GM18508 (cell line): Measurements from ENCODE around the gene ARHGAP15.

ENCODE experiments used
- ATAC-seq: cut with Tn5 transposase; IDR thresholded peaks from one replicate; pipeline ENCODE4 v1.9.1; 2021; ENCODE audit warnings: moderate number of reproducible peaks; ENCODE audit not compliant: insufficient read depth, unreplicated experiment

ARHGAP15 gene

DNA sequence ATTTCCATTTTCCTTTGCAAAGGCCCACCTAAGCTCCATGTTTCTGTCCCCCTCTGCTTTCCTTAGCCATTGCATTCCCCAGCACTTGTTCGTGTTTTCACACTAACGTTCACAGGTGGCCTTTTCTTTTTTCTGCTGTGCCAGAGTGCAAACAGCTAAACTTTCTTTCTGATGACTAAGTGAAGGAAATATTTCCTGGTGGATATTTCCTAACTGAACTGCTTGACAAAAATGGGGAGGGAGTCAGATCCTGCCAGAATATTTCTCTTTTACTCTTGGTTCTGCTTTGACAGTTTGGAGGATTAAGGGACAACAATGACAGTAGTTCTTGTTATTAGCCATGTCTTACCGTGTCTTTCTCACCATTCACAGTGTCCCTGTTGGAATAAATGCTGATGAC is 344.0 kb downstream of the ARHGAP15 start:
- ATAC-seq, result no peak

DNA sequence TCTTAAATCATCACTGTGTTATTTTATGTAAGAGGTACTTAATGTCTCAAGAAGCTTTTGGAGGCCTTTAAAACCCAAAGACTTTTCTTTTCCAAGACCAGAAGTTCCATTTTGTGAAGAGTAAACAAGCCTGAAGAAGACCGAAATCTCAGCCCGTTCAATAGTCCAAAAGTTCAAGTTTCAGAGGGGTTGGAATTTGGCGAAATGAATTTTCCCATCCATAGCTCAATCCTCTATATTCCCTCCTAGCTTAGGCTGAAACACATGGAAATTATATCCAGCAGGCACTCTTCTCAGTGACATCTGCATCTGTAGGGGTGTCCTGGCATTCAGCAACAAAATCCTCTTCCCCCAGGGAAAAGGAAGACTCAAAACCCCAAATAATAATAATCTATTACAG is 344.6 kb downstream of the ARHGAP15 start:
- no peak for ATAC-seq

DNA sequence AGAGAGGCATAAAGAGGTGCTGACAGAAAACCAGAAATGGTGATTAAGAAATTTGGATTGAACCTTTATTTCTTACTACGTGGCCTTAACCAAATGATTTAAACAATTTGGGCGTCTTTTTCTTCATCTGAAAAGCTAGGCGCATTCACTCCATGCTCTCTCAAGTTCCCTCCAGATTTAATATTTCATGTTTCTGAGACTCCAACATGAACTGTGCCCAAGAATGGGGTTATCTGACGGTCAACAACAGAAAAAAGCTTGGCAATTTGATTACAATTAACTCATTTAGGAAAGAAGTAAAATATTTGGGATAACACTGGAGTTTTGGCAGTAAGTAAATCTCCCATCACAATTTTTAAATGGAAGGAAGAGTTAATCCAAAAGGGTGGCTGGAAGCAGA is 345.4 kb downstream of the ARHGAP15 start:
- ATAC-seq, result no peak

DNA sequence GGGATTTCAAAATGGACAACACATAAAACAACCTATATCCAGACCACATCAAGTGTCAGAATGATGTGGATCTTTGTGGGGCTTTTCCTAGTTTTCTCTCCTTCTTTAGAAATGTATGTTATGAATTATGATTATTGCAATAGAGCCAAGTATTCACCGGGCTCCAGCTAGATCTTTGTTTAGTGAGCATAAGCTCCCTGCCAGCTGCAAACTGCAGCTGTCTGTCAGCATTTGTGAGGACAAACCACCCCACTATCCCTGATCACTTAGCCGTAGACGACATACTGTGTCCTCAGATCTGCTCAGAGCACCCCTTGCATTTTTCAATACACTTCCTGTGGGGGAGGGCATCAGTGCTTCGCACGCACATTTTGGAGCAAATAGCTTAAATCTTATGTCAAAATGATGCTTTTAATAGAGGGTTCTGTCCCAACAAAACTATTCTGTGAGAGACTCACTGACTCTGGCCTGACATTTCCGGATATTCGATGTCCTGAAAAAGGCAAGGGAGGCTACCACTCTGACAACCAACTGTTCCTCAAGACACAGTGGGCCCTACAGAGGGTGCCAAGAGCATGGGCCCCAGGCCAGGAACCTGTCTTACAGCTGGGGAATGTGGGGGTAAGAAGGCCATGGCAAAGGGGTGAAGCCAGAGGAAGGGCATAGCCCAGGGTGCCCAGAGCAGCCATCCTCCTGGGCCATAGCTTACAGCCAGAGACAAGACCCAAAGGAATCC is 346.0 kb downstream of the ARHGAP15 start:
- no peak for ATAC-seq

DNA sequence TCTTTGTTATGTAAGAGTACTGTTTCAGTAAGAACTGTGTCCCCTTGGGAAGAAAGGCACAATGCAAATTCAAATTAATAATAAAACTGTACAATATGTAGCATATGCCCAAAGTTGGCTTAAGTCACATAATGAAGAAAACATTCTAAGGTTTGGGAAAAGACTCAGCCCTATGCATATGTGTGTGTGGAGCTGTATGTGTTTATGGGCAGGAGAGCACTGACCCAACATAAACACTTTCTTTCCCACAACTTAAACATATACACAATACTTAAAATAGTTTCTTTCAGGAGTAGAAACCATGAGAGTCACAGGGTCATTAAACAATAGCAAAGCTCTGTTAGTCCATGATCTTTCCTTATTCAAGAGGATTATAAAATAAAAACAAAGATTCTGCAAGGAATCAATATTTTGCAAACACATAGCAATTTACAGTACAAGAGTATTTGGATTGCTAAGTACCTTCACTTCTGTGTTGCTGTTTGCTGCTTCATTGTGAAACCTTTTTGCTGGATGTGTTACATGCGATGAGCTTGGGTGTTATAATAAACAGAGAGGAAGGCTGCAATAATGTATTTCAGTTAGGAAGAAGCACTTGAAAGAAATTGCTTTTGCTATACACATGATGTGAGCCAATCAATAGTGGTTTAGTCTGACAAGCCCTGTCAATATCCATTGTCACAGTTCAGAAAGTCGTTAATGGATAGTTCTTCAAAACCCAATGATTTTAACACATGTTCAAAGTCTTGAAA is 347.3 kb downstream of the ARHGAP15 start:
- ATAC-seq, result no peak

DNA sequence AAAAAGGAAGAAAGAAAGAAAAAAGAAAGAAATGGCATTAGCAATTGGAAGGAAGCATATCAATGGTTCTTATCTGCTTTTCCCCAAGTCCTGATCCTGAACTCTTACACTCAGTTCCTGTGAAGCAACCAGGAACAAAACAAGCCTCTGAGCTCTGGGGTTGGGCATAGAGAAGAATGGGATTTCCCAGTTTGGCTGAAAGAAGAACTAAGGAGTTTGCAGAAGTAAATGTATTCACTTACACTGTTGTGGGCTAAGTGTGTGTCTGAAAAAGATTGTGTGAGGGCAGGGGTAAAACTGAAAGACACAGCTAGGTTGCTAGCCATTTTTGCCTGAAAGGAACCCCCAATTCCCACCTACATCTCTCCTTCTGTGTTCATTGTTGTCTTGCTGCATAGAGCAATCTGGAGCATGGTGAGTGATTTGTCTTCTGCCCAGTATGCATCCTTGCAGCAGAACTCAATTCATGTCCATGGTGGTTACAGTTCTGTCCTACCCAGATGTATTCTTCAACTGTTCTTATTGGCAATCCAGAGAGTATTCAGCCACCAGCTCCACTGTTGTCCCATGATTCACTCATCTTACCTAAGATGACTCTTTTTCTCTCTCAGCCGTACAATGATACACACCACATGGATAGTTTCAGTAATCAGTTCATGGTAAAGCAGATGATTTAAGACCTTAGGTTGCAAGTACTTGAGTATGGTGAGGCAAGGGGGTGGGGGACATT is 348.7 kb downstream of the ARHGAP15 start:
- ATAC-seq, result no peak

DNA sequence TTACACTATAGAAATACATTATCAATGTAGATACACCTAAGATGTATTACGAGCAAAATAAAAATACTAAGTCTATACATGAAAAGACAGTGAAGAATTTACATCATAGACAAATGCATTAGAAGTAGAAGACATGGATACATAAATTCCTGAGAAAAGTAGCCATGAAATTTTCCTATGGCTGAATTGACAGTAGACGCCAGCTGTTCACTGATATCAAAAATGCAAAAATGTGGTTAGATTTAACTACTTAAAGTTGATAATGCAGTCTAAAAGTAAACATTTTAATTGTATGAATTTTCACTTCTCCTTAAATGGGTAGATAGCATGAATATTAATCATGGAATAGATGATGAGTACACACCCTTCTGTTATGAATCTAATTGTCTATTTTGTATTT is 350.9 kb downstream of the ARHGAP15 start:
- ATAC-seq, result no peak

DNA sequence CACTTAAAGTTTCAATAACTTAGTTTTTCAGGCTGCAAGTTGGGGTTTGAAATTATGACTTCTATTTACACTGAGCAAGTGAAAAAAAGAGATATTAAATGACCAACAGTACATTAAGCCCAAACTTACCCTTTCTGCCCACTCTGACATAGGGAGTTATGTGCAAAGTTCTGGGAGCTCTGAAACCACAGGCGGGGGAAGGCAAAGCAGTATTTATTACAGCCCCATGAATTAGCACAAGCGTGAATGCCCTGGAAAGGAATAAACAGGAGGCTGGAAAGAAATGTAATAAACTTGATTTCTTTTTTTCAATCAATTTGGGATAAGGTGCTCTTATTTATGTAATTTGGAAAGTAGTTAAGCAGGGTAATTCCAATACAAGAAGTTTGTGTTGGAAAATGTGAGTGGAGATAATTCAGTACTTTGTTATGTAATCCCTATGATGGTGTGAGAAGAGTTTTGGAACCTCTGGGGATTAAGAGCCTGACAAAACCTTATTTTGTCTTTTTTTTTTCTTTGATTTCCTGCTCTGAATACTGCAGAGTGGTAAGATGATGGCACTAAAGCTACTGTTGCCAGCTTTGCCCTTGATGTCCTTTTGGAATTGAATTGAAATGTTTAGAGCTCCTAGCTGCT is 351.5 kb downstream of the ARHGAP15 start:
- no peak for ATAC-seq

DNA sequence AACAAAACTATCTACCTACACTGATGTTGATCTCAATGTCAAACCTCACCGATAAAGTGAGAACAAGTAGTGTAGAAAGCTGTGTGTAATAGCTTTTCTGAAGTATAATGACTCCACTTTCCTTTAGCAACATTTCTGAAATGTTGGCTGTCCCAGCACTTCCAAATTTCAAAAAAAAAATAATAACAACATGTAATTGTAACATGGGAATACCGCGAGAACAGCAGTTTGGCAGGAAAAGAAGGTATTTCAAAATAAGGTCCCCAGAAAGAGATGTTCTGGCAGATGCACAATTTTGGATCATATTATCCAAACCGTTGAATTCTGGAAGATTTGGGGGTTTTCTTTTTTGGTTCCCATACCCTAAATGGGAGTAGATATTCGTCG is 352.0 kb downstream of the ARHGAP15 start:
- ATAC-seq, result no peak

DNA sequence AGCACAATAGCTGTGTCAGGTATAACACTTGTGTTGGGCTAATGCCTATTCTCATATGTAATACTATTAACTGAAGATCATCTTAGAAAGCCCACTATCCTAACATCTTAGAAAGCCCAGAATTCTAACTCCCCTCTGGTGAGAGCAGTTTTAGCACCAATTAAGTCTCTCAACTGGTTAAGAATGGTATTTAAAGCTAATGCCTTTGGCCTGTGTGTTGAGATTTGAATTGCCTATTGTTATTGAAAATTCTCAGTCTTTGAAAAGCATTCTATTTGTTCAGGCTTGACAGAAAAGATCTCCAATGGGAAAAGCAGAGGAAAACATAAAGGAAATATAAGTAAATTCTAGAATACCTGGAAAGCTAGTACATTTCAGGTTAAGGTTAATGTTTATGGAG is 352.5 kb downstream of the ARHGAP15 start:
- ATAC-seq, result no peak

DNA sequence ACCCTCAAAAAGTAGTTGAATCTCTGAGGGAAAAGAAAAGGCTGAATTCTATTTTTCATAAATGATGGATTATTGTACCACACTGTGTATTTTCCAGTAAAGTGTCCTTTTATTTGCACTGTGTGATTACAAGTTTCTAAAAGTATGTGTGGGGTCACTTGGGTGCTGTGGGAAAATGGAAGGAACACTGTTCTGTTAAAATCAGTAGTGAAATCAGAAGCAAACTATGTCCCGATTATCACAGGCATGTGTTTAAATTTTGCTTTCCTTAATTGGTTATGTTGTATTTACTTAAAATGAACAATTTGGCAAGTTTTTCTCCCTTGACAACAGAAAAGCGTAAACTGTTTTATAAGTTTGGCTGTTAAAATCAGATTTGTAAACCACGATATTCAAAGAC is 353.1 kb downstream of the ARHGAP15 start:
- ATAC-seq, result no peak

DNA sequence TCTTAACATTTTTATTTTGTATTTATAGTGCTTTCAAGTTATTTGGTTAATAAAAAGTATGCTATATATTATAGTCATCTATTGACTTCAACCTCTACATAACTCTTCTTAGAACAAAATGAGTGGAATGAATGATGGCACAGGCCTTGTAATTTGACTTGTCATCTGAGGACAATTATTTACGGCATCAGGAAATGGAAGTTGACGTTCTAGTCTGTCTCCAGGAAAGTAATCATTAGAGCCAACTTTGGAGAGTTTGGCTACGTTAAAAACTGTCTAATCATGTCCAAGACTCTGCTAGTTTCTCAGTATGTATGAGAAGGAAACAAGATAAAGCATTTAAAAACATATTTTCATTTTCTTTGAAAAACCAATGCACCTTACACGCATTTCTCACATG is 353.6 kb downstream of the ARHGAP15 start:
- no peak for ATAC-seq

DNA sequence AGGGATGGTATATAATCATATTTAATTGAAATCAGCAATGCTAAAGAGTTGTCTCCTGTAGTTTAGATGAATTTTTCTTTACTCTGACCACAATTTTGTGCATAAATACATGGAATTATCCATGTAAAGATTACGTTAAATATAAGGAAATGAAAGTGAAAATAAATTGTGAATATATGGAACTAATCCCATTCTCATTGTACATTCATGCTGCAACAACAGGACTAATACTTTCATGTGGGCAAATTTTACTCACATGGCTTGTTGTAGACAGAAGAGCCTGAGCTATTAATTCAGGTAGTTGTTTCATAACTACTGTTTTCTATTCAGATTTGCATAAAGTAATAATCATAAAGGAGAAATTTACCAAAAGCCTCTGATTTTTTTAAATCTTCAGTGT is 357.8 kb downstream of the ARHGAP15 start:
- no peak for ATAC-seq

DNA sequence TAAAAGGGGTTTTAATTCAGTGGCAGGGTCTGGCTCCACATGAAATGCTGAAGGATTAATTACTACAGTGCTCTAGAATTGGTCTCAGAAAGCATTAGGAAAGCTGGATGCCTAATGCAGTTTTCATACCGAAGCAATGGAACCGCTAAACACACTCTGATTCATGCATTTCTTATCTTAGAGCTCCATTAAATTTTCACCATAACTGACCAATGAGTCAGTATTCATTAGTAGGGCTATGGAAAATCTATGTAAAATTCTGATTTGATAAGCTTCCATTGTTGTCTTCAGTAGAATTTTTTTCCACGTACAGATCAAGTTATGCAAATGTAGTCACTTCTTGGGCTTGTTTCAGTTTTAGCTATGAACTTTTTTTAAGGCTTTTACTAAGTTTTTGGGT is 359.9 kb downstream of the ARHGAP15 start:
- no peak for ATAC-seq

DNA sequence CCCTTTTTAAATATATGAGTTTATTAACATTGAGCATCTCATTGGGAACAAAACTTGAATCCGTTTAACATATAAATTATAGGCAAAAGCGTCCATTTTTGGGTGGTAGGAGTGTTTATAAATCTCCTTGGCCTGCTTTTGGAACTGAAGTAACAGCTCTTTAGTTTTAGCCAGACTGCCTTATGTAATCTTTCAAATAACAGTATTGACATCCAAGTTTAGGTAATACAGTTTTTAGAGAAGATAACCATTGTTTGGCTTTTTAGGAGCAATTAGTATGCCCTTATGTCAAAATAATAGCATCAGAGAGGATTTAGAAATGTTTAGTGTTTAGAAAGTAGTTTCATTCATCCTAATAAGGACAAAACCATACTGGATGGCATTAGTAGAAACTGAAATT is 361.9 kb downstream of the ARHGAP15 start:
- no peak for ATAC-seq

DNA sequence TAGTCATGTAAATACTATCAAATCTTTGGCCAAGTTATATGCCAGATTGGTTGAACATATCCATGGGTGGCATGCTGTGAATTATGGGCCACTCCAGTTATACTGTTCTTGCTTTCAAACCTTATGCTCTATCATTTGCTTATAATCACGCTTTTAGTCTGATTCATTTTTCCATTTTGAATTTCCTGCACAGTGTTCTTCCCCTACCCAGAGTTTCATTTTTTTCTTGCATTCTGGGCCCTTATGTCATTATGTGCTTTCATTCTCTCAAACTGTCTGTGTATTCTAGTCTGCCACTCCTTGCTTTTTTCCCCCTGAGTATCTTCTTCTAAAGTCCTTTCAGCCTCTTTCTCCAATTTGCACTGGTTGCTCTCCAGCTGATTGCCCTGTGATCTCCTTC is 364.1 kb downstream of the ARHGAP15 start:
- ATAC-seq, result no peak

DNA sequence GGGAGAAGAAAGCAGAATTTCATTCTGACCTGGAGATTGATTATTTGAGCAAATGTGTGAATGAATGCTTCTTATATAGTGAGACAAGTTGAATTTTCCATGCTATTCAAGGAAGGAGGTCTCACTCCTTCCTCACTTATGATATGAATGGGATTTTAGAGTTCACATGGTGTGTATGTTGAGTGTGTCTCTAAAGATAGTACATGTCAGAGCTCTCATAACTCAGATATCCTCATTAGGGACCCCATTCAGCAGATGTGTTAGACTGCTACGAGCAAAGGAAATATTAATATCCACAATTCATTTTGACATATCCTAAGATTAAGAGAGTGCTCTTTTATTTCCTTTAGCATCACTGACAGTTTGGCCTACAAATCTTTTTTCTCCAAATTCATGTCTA is 368.5 kb downstream of the ARHGAP15 start:
- no peak for ATAC-seq

DNA sequence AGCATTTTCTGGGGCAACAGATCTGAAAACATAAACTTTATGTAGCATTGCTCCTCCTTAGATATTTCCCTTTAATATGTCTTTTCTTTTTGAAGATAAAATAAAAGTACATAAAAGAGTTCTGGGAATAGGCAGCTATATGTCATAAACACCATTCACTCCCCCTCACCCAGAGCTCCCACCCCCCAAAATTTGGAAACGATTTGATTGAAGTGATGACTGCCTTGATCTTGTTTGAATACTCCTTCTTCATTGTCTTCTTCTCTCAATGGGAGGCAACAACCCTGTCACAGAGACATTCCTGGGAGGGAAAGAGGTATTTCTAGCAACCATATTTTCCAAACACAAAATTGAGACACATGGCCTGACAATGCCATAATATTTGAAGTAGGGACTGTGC is 369.3 kb downstream of the ARHGAP15 start:
- ATAC-seq, result no peak

DNA sequence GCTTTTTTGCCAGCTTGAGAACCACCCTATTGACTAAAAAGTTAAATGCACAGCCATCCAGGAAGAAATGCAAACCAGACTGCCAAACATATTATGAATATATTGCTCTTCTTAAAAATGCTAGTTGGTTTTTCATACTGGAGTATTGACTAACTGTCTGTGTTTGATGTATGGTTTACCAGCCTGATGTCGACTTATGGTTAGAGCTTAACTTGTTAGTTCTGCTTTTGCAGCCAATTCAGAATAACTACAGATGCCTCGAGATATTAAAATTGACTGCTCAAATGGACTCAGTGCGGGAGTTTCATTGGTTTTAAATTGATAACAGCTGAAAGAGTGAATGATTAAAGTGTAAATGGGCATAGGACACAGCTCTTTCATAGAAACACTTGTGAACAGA is 369.8 kb downstream of the ARHGAP15 start:
- ATAC-seq, result no peak

DNA sequence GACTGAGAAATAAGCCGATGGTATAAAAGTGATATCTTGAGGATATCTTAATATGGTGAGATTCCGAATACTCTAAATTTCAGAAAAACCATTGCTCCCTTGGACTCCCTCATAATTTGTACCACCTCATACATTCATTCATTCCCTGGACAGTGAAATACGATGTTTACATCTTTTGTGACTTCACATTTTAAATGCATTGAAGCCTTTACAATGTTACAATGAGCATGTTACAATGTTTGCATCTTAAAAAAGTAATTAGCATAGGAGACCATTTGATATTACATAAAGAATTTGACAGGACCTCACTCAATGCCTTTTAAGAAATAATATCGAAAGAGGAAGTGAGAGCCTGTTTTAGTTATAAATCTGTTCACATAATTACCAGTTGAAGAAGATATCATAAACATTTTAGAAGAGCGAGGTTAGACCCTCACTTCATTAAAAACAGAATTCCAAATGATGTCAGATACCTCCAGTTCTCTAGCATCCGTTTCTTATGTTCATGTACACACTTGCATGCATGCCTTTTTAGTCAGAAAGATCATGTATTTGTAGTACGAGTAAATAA is 372.0 kb downstream of the ARHGAP15 start:
- ATAC-seq, result no peak

DNA sequence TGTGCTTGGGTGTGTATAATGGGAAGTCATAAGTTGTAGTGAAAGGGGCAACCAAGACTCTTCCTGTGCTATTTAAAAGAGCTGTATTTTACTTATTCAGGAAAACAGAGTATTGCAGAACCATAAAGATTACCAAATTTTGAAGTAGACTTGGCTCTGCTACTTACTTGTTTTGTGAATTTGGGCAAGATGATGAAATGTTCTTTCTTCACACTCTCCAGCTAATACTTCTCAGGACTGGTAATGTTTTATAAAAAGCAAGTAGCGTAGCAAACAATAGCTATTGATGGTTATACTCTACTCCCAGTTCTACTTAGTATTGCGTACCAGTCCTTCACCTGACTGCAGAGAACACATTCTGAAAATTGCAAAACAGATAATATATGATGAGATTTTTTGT is 374.1 kb downstream of the ARHGAP15 start:
- ATAC-seq, result no peak
